Measurements from ENCODE around the gene SRSF11. TPM values are rescaled to one million over a fixed set of nuclear protein-coding genes. Genes with fewer than 3 reads are reported as not detected.
A peak's percentile ranks its signal among the peaks of the same experiment; 100 is the strongest.

SRSF11 gene
- total RNA-seq, 1 donor from 2014 or later: 146 TPM

GRCh38 chr1:70222716-70223235, 1.6 kb downstream of the SRSF11 start:
- peak; percentile 7 for DNase-seq (ENCODE audit: low spot score)

- DNase-seq (ENCODE audit: low spot score): no peak
Measured at GRCh38 chr1:70224954-70225353, 3.8 kb downstream of the SRSF11 start.

- no peak for DNase-seq (ENCODE audit: low spot score)
Measured at GRCh38 chr1:70227439-70227838, 6.3 kb downstream of the SRSF11 start.

GRCh38 chr1:70228670-70229069, 7.5 kb downstream of the SRSF11 start:
- DNase-seq (ENCODE audit: low spot score): no peak

- no peak for DNase-seq (ENCODE audit: low spot score)
Measured at GRCh38 chr1:70231475-70231874, 10.3 kb downstream of the SRSF11 start.

DNA sequence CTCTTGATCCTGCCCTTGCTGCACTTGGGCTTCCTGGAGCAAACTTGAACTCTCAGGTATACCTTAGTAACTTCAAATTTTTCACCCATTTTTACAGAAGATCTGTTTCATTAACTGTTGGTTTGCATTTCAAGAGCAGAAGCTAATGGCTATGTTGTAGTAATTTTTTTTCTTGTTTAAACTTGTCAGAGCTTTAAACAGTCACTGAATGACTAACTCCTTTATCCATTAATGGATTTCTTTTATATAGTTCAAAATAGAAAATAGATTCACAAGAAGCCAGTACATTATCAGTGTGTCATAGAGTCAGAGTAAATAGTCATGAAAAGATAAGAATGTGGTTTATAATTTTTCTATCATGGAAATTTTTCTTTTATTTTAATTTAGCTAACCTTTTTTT, 13.6 kb downstream of the SRSF11 start:
- no peak for DNase-seq (ENCODE audit: low spot score)

GRCh38 chr1:70239940-70240339, 18.8 kb downstream of the SRSF11 start:
- DNase-seq (ENCODE audit: low spot score): no peak

DNA sequence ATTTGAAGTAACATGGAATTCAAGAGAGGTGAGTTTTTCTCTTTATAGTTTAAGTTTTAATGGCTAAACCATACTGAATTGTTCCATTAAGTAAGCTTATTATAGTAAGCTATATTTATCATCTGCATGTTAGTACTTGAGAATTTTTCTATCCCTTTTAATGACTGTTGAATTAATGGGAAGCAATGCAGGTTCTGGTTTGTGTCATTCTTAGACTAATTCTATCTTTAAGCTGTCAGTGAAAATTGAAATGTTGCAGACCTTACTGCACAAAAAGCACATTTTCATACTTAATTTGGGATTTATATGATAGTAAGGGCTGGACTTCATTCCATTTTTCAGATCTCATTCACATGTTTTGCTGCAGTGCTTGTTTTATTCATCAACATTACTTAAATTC, 25.9 kb downstream of the SRSF11 start:
- peak; percentile 69 for DNase-seq (ENCODE audit: low spot score)

GRCh38 chr1:70247768-70248167, 26.6 kb downstream of the SRSF11 start:
- DNase-seq (ENCODE audit: low spot score): peak; percentile 6

GRCh38 chr1:70248729-70249128, 27.5 kb downstream of the SRSF11 start:
- DNase-seq (ENCODE audit: low spot score): no peak

DNA sequence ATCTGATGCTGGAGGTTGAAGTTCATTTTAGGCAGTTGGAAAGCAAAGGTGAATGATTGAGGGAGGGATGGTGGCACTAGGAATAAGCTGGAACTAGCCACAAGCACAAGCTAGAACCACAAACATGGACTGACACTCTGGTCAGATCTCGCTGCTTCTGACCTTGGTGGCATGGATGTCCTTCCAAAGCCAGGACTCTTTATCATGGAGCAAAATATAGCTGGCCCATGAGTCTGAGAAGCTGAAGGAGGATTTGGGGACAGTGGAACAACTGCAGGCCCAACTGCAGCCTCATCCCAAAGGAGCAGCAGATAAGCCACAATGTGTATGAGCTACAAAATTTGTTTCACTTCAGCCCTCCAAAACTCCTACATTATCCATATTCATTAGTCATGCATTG, 35.5 kb downstream of the SRSF11 start:
- no peak for DNase-seq (ENCODE audit: low spot score)

- no peak for DNase-seq (ENCODE audit: low spot score)
Measured at GRCh38 chr1:70264839-70265238, 43.7 kb downstream of the SRSF11 start.

DNA sequence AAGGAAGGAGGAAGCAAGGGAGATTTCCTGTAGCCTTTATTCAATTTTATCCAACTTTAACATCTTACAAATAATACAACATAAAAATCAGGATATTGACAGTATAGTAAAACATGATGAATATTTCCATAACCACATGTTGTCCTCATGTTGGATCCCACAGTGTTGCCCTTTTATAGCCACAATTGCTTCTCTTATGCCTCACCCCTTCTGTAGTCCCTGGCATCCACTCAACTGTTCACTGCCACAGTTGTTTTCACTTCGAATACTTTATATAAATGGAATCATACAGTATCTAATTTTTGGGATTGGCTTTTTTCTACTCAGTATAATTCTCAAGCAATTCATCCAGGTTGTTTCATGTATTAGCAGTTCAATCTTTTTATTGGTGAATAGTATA, 44.8 kb downstream of the SRSF11 start:
- DNase-seq (ENCODE audit: low spot score): no peak

DNA sequence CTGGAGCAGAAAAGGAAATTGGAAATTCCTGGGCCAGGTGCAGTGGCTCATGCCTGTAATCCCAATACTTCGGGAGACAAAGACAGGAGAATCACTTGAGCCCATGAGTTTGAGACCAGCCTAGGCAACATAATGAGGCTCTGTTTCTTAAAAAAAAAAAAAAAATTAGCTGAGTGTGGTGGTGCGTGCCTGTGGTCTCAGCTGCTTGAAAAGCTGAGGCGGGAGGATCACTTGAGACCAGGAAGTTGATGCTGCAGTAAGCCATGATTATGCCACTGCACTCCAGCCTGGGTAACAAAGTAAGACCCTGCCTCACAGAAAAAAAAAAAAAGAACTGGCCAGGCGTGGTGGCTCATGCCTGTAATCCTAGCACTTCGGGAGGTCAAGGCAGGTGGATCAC, 56.7 kb downstream of the SRSF11 start:
- no peak for DNase-seq (ENCODE audit: low spot score)

DNA sequence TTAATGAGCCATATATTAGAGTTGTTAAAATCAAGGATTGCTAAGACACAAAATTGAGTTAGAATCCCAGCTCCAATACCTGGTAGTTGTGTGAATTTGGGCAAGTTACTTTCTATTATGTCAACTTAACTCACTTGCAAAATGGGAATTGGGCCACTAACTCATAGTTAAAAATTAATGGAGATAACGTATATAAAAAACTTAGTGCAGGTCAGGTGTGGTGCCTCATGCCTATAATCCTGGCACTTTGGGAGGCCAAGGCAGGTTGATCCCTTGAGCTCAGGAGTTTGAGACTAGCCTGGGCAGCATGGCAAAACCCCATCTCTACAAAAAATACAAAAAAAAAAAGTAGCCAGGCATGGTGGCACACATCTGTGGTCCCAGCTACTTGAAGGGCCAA, 57.5 kb downstream of the SRSF11 start:
- no peak for DNase-seq (ENCODE audit: low spot score)

- DNase-seq (ENCODE audit: low spot score): no peak
Measured at GRCh38 chr1:70284366-70284765, 63.2 kb downstream of the SRSF11 start.

DNA sequence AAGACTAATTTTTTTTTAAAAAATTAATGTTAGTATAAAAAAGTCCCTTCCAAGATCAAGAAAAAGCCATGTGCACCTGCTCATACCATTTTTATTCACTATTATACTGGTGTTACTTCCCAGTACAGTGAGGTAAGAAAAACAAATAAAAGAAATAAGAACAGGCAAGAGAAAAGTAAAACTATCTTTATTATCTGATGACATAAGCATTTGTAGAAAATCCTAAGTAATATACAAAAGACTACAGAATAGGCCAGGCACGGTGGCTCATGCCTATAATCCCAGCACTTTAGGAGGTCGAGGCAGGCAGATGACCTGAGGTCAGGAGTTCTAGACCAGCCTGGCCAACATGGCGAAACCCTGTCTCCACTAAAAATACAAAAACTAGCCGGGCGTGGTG, 65.3 kb downstream of the SRSF11 start:
- DNase-seq (ENCODE audit: low spot score): no peak

DNA sequence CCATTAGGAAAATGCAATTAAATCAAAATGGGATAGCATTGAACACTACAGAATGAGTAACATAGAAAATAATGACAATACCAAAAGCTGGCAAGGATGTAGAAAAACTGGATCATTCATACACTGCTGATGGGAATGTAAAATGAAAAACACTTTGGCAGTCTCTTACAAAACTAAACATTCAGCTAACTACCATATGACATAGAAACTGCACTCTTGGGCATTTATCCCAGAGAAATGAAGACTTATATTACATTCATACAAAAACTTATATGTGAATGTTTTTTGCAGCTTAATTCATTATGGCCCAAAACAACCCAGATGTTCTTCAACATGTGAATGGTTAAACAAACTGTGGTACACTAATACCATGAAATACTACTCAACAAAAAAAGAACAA, 67.0 kb downstream of the SRSF11 start:
- DNase-seq (ENCODE audit: low spot score): no peak

DNA sequence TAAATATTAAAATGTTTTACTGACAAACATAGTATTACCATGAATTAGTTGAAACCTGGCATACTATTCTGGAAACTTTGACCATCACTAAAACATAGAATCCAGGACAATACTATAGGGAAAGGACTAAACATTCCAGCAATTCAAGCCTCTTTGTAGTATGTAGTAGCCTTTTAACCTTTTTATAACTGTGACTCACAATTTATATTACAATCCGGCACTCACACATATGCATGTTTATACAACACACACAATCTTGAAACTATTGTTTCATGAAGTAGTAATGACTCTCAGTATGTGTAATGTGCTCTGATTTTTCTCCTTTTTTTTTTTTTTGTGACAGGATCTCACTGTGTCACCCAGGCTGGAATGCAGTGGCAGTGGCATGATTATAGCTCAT, 69.0 kb downstream of the SRSF11 start:
- DNase-seq (ENCODE audit: low spot score): no peak

GRCh38 chr1:70293186-70293843, 72.1 kb downstream of the SRSF11 start:
- DNase-seq (ENCODE audit: low spot score): no peak

- no peak for DNase-seq (ENCODE audit: low spot score)
Measured at GRCh38 chr1:70295749-70296148, 74.6 kb downstream of the SRSF11 start.

DNA sequence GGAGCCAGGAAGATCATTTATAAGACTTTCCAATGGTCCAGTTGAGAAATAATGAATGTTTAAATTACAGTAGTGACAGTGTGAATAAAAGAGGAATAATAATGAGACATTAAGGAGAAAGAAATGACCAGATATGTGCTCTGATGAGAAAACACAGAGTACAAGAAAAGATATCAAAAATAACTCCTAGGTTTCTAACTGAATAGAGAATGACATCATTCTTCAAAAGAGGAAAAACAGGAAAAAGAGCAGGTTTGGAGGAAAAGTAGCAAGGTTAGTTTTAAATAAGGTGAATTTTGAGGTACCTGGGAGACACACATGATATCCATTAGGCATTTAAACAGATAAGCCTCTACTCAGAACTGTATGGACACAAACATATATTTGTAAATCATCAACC, 78.3 kb downstream of the SRSF11 start:
- no peak for DNase-seq (ENCODE audit: low spot score)

Measured in umbilical cord (tissue), 2 donors.